GM23338 (cell line): Measurements from ENCODE around the gene ADGRE3. TPM values are rescaled to one million over a fixed set of nuclear protein-coding genes. Genes with fewer than 3 reads are reported as not detected.

ENCODE experiments used
- ATAC-seq: fragments of 200-7000 bp; cut with Tn5 transposase; 3 replicates; pipeline ENCODE4 v1.9.1; 2020
- DNase-seq: peaks from one replicate; pipeline ENCODE4 v3.0.0-alpha.2; 2015; ENCODE audit warnings: low spot score
- H2AFZ ChIP-seq: fragments of 200-600 bp; sonication (generic); 2 replicates; pipeline ENCODE4 v1.8.0; 2016; ENCODE audit warnings: antibody characterized with exemption, mild to moderate bottlenecking, moderate library complexity
- H3F3A ChIP-seq: fragments of 200-600 bp; sonication (generic); replicated peaks from 2 replicates; pipeline ENCODE4 v1.8.0; 2017; ENCODE audit warnings: antibody characterized with exemption, mixed run types, low read depth
- H3K27ac ChIP-seq: fragments of 200-600 bp; sonication (generic); 2 replicates; pipeline ENCODE4 v1.6.1; 2016; ENCODE audit warnings: low read depth
- H3K27me3 ChIP-seq: fragments of 200-600 bp; sonication (generic); 2 replicates; pipeline ENCODE4 v1.8.0; 2016; ENCODE audit warnings: mild to moderate bottlenecking, mixed run types, moderate library complexity; ENCODE audit not compliant: insufficient read depth
- H3K36me3 ChIP-seq: fragments of 200-600 bp; sonication (generic); 2 replicates; pipeline ENCODE4 v1.8.0; 2016; ENCODE audit warnings: mild to moderate bottlenecking; ENCODE audit not compliant: insufficient read depth
- H3K4me1 ChIP-seq: fragments of 200-600 bp; sonication (generic); 2 replicates; pipeline ENCODE4 v1.8.0; 2016; ENCODE audit warnings: mild to moderate bottlenecking, moderate library complexity; ENCODE audit not compliant: insufficient read depth
- H3K4me2 ChIP-seq: fragments of 200-600 bp; sonication (generic); 2 replicates; pipeline ENCODE4 v1.7.1; 2017; ENCODE audit warnings: mixed run types
- H3K4me3 ChIP-seq: fragments of 200-600 bp; sonication (generic); 2 replicates; pipeline ENCODE4 v1.6.1; 2016; ENCODE audit warnings: mixed run types
- H3K79me2 ChIP-seq: fragments of 200-600 bp; sonication (generic); replicated peaks from 2 replicates; pipeline ENCODE4 v1.8.0; 2017; ENCODE audit warnings: mild to moderate bottlenecking; ENCODE audit not compliant: insufficient read depth
- H3K9me2 ChIP-seq: fragments of 200-600 bp; sonication (generic); 2 replicates; pipeline ENCODE4 v1.8.0; 2017; ENCODE audit not compliant: insufficient read depth
- H4K20me1 ChIP-seq: fragments of 200-600 bp; sonication (generic); replicated peaks from 2 replicates; pipeline ENCODE4 v1.8.0; 2017; ENCODE audit warnings: mild to moderate bottlenecking; ENCODE audit not compliant: insufficient read depth
- H3K27ac Mint-ChIP-seq: 2 replicates; pipeline ENCODE4 v1.8.0; 2020; ENCODE audit warnings: inconsistent platforms, mild to moderate bottlenecking, moderate library complexity, mixed read lengths
- H3K27me3 Mint-ChIP-seq: 3 replicates; pipeline ENCODE4 v1.8.0; 2022; ENCODE audit warnings: low read depth, mild to moderate bottlenecking, moderate library complexity, mixed read lengths, inconsistent platforms; ENCODE audit not compliant: insufficient read depth, poor library complexity
- H3K36me3 Mint-ChIP-seq: 3 replicates; pipeline ENCODE4 v1.8.0; 2021; ENCODE audit warnings: low read depth, mild to moderate bottlenecking, inconsistent platforms, moderate library complexity, mixed read lengths
- H3K4me1 Mint-ChIP-seq: 3 replicates; pipeline ENCODE4 v1.8.0; 2020; ENCODE audit warnings: mild to moderate bottlenecking, inconsistent platforms, mixed read lengths
- H3K4me3 Mint-ChIP-seq: 3 replicates; pipeline ENCODE4 v1.8.0; 2021; ENCODE audit warnings: moderate library complexity, mild to moderate bottlenecking, inconsistent platforms, mixed read lengths
- H3K9me3 Mint-ChIP-seq: 3 replicates; pipeline ENCODE4 v1.8.0; 2020; ENCODE audit warnings: moderate library complexity, mild to moderate bottlenecking, inconsistent platforms, mixed read lengths
- ETS1 ChIP-seq: IDR thresholded peaks from 2 replicates; pipeline ENCODE4 v1.6.1; 2016; ENCODE audit warnings: antibody characterized with exemption
- polyA plus RNA-seq: library from polyadenylated mRNA; unstranded; fragments of >200 nt; fragmentation: Nextera tagmentation; extraction: Ambion mirVana; gene quantifications from 2 replicates; pipeline ENCODE4 v1.2.1, GENCODE V29; 2016
- total RNA-seq: library from RNA; depleted of rRNA; stranded (reverse); fragments of >200 nt; shearing (Covaris generic); gene quantifications from 2 replicates; pipeline ENCODE4 v1.2.3, GENCODE V29; 2014
- TF ChIP-seq, protein P1 (sequence below): IDR thresholded peaks from one replicate; pipeline ENCODE4 v1.6.1; 2018; ENCODE audit warnings: antibody characterized with exemption; ENCODE audit not compliant: unreplicated experiment
- TF ChIP-seq, protein P2 (sequence below): fragments of 250-450 bp; sonication (Bioruptor Pico); IDR thresholded peaks from 2 replicates; pipeline ENCODE4 v1.5.0; 2020; ENCODE audit warnings: mild to moderate bottlenecking, moderate library complexity

ADGRE3 gene
- total and polyA plus RNA-seq, 2 experiments from 2014 or later: not detected

DNA sequence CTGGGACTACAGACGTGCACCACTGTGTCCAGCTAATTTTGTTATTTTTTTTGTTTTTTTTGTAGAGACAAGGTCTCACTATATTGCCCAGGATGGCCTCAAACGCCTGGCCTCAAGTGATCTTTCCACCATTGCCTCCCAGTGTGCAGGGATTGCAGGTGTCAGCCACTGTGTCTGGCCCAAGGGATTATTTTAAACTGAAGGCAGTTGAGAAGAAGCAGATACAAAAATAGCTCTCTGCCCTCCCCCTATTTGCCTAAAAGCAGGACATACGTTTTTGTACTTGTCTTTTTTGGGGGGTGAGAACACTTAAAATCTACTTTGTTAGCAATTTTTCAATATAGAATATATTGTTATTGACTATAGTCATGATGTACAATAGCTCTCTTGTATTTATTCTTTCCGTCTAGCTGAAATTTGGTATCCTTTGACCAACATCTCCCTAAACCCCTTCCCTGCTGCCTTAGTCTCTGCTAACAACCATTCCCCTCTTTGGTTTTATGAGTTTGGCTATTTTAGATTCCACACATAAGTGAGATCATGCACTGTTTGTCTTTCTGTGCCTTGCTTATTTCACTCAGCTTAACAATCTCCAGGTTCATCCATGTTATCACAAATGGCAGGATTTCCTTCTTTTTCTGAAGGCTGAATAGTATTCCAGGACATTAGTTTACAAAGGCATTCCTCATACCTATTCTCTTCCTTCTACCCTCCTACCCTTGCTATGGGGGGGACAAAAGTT is 34.9 kb downstream of the ADGRE3 start (continued):
- TF ChIP-seq, protein P1, sequence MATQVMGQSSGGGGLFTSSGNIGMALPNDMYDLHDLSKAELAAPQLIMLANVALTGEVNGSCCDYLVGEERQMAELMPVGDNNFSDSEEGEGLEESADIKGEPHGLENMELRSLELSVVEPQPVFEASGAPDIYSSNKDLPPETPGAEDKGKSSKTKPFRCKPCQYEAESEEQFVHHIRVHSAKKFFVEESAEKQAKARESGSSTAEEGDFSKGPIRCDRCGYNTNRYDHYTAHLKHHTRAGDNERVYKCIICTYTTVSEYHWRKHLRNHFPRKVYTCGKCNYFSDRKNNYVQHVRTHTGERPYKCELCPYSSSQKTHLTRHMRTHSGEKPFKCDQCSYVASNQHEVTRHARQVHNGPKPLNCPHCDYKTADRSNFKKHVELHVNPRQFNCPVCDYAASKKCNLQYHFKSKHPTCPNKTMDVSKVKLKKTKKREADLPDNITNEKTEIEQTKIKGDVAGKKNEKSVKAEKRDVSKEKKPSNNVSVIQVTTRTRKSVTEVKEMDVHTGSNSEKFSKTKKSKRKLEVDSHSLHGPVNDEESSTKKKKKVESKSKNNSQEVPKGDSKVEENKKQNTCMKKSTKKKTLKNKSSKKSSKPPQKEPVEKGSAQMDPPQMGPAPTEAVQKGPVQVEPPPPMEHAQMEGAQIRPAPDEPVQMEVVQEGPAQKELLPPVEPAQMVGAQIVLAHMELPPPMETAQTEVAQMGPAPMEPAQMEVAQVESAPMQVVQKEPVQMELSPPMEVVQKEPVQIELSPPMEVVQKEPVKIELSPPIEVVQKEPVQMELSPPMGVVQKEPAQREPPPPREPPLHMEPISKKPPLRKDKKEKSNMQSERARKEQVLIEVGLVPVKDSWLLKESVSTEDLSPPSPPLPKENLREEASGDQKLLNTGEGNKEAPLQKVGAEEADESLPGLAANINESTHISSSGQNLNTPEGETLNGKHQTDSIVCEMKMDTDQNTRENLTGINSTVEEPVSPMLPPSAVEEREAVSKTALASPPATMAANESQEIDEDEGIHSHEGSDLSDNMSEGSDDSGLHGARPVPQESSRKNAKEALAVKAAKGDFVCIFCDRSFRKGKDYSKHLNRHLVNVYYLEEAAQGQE: no peak
- TF ChIP-seq, protein P2, sequence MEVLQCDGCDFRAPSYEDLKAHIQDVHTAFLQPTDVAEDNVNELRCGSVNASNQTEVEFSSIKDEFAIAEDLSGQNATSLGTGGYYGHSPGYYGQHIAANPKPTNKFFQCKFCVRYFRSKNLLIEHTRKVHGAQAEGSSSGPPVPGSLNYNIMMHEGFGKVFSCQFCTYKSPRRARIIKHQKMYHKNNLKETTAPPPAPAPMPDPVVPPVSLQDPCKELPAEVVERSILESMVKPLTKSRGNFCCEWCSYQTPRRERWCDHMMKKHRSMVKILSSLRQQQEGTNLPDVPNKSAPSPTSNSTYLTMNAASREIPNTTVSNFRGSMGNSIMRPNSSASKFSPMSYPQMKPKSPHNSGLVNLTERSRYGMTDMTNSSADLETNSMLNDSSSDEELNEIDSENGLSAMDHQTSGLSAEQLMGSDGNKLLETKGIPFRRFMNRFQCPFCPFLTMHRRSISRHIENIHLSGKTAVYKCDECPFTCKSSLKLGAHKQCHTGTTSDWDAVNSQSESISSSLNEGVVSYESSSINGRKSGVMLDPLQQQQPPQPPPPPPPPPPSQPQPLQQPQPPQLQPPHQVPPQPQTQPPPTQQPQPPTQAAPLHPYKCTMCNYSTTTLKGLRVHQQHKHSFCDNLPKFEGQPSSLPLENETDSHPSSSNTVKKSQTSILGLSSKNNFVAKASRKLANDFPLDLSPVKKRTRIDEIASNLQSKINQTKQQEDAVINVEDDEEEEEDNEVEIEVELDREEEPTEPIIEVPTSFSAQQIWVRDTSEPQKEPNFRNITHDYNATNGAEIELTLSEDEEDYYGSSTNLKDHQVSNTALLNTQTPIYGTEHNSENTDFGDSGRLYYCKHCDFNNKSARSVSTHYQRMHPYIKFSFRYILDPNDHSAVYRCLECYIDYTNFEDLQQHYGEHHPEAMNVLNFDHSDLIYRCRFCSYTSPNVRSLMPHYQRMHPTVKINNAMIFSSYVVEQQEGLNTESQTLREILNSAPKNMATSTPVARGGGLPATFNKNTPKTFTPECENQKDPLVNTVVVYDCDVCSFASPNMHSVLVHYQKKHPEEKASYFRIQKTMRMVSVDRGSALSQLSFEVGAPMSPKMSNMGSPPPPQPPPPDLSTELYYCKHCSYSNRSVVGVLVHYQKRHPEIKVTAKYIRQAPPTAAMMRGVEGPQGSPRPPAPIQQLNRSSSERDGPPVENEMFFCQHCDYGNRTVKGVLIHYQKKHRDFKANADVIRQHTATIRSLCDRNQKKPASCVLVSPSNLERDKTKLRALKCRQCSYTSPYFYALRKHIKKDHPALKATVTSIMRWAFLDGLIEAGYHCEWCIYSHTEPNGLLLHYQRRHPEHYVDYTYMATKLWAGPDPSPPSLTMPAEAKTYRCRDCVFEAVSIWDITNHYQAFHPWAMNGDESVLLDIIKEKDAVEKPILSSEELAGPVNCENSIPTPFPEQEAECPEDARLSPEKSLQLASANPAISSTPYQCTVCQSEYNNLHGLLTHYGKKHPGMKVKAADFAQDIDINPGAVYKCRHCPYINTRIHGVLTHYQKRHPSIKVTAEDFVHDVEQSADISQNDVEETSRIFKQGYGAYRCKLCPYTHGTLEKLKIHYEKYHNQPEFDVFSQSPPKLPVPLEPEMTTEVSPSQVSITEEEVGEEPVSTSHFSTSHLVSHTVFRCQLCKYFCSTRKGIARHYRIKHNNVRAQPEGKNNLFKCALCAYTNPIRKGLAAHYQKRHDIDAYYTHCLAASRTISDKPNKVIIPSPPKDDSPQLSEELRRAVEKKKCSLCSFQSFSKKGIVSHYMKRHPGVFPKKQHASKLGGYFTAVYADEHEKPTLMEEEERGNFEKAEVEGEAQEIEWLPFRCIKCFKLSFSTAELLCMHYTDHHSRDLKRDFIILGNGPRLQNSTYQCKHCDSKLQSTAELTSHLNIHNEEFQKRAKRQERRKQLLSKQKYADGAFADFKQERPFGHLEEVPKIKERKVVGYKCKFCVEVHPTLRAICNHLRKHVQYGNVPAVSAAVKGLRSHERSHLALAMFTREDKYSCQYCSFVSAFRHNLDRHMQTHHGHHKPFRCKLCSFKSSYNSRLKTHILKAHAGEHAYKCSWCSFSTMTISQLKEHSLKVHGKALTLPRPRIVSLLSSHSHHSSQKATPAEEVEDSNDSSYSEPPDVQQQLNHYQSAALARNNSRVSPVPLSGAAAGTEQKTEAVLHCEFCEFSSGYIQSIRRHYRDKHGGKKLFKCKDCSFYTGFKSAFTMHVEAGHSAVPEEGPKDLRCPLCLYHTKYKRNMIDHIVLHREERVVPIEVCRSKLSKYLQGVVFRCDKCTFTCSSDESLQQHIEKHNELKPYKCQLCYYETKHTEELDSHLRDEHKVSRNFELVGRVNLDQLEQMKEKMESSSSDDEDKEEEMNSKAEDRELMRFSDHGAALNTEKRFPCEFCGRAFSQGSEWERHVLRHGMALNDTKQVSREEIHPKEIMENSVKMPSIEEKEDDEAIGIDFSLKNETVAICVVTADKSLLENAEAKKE (CRISPR knock-in tag): no peak

GRCh38 chr19:14632286-14632685 is 42.4 kb downstream of the ADGRE3 start:
- Mint-ChIP-seq H3K4me3 (no peak overlapping the region), H3K27me3 (no peaks in the 10 kb centered on the region), H3K9me3 (peaks cover 72% of the 10 kb centered on the region), H3K36me3 (peaks cover 17% of the 10 kb centered on the region), H3K27ac (no peak overlapping the region), H3K4me1 (no peaks in the 10 kb centered on the region)
- ATAC-seq (peak; percentile 36), DNase-seq (peak; percentile 85)
- H3K36me3 ChIP-seq: no peaks in the 10 kb centered on the region
- peak; percentile 67 for TF ChIP-seq ETS1
- TF ChIP-seq, protein P1: no peak
- no peaks in the 10 kb centered on the region for H3K27me3 ChIP-seq
- no peak overlapping the region for H3K4me3 ChIP-seq
- H3K79me2 ChIP-seq: no peaks in the 10 kb centered on the region
- H3F3A ChIP-seq: no peaks in the 10 kb centered on the region
- H2AFZ ChIP-seq: peak overlapping the region; percentile 24
- H3K27ac ChIP-seq: no peak overlapping the region
- H3K4me1 ChIP-seq: peaks cover 5% of the 10 kb centered on the region
- no peak overlapping the region for H3K4me2 ChIP-seq
- no peaks in the 10 kb centered on the region for H4K20me1 ChIP-seq
- H3K9me2 ChIP-seq: no peaks in the 10 kb centered on the region
